ENCODE results near the gene ABCC10. TPM values are rescaled to one million over a fixed set of nuclear protein-coding genes. Genes with fewer than 3 reads are reported as not detected.

Gene ABCC10
- total RNA-seq, 1 experiment from 2014 or later = 31.8 TPM

GRCh38 chr6:43497129-43497396 lies 69.7 kb downstream of the ABCC10 start:
- no peak overlapping the region for H2AFZ ChIP-seq (ENCODE audit: low read length)
- H3K4me2 ChIP-seq (ENCODE audit: insufficient read depth, insufficient read length, low read length) = no peak overlapping the region
- H3K9me3 Mint-ChIP-seq = no peaks in the 10 kb centered on the region
- no peak overlapping the region for H3K18ac ChIP-seq (ENCODE audit: insufficient read length, low read depth, low read length)
- peaks cover 15 to 44% (median 41%) of the 10 kb centered on the region in 3 experiments for H3K36me3 Mint-ChIP-seq (ENCODE audit: insufficient read depth in 1 of 3, low read depth in 3 of 3)
- H4K8ac ChIP-seq (replicated peaks; ENCODE audit: insufficient read length, low read depth, low read length) = no peak overlapping the region
- H3K79me2 ChIP-seq (ENCODE audit: insufficient read depth, low read length) = no peaks in the 10 kb centered on the region; the same call in 1 of the 2 replicates
- no peak overlapping the region for H3K9ac ChIP-seq (ENCODE audit: extremely low read depth, insufficient read length, low read length)
- H4K20me1 ChIP-seq (ENCODE audit: control insufficient read depth, insufficient read depth, insufficient read length) = peaks cover 2% of the 10 kb centered on the region
- H3K27ac Mint-ChIP-seq = no peak overlapping the region
- no peak overlapping the region for H3K4me3 Mint-ChIP-seq
- no peaks in the 10 kb centered on the region for H3K23me2 ChIP-seq (ENCODE audit: insufficient read length, low read depth, low read length, poor library complexity, severe bottlenecking)
- peaks cover 2% of the 10 kb centered on the region for H3K79me1 ChIP-seq (ENCODE audit: insufficient read depth, low read depth, low read length, poor library complexity, severe bottlenecking)
- no peak overlapping the region for H2BK15ac ChIP-seq (ENCODE audit: low read depth, low read length)
- H3K23ac ChIP-seq (ENCODE audit: insufficient read length, low read depth, low read length) = no peak overlapping the region
- H2BK20ac ChIP-seq (ENCODE audit: low read depth, low read length, poor library complexity, severe bottlenecking) = no peak overlapping the region
- TF ChIP-seq CTCF (conservative IDR thresholded peaks at IDR 0.05) = no peak
- H3K27me3 Mint-ChIP-seq (ENCODE audit: low read depth) = no peaks in the 10 kb centered on the region
- no peak overlapping the region for H4K5ac ChIP-seq (ENCODE audit: insufficient read length, low read depth, low read length)
- H3K27me3 ChIP-seq (ENCODE audit: insufficient read depth, low read length) = no peaks in the 10 kb centered on the region
- WGBS (ENCODE audit: extremely low coverage, insufficient read length, low lambda C conversion rate) = no CpG with 5 or more reads among the region's 6 CpGs
- H3K14ac ChIP-seq (ENCODE audit: insufficient read depth, low read length) = no peak overlapping the region
- no peak overlapping the region for H3T11ph ChIP-seq (ENCODE audit: low read length)
- H2BK120ac ChIP-seq (ENCODE audit: low read depth, low read length, poor library complexity, severe bottlenecking) = no peak overlapping the region
- no peak overlapping the region for H2BK5ac ChIP-seq (ENCODE audit: insufficient read length, low read length)
- peak overlapping the region; percentile 17 for H2BK12ac ChIP-seq (ENCODE audit: insufficient read length, low read depth, low read length)
- no peak overlapping the region for H3K27ac ChIP-seq (ENCODE audit: insufficient read length, low read depth, low read length)
- peaks cover 6% of the 10 kb centered on the region; the same call in 1 of the 2 replicates for H3K4me1 ChIP-seq (ENCODE audit: insufficient read depth, low read length)
- H3K9me3 ChIP-seq (ENCODE audit: control insufficient read depth, low read depth, low read length) = no peaks in the 10 kb centered on the region
- H4K91ac ChIP-seq (ENCODE audit: insufficient read length, low read depth, low read length) = no peak overlapping the region
- H3K4ac ChIP-seq (ENCODE audit: low read depth, low read length) = no peak overlapping the region
- no peak overlapping the region for H2AK5ac ChIP-seq (ENCODE audit: insufficient read length, low read length)
- no peak overlapping the region for H3K56ac ChIP-seq (ENCODE audit: insufficient read length, low read depth, low read length)
- no peak for DNase-seq
- H3K4me1 Mint-ChIP-seq = peaks cover 27% of the 10 kb centered on the region in 2 experiments
